GM20000 (cell line): Measurements from ENCODE around the gene TSKS.

Experiments used
- DNase-seq: peaks from one replicate; pipeline ENCODE4 v3.0.0; 2012; ENCODE audit warnings: low spot score
- CTCF ChIP-seq: IDR thresholded peaks from 2 replicates; pipeline ENCODE4 v1.5.1; 2012; ENCODE audit warnings: mild to moderate bottlenecking, control low read depth; ENCODE audit errors: extremely low read depth, missing control alignments

The TSKS gene

GRCh38 chr19:49713236-49713845 is 49.8 kb downstream of the TSKS start:
- no peak for DNase-seq
- no peak for TF ChIP-seq CTCF

GRCh38 chr19:49712397-49712859 is 50.7 kb downstream of the TSKS start:
- no peak for DNase-seq
- no peak for TF ChIP-seq CTCF

GRCh38 chr19:49710372-49710951 is 52.6 kb downstream of the TSKS start:
- no peak for DNase-seq
- TF ChIP-seq CTCF, result no peak

GRCh38 chr19:49705919-49706318 is 57.2 kb downstream of the TSKS start:
- no peak for TF ChIP-seq CTCF
- DNase-seq, result no peak

DNA sequence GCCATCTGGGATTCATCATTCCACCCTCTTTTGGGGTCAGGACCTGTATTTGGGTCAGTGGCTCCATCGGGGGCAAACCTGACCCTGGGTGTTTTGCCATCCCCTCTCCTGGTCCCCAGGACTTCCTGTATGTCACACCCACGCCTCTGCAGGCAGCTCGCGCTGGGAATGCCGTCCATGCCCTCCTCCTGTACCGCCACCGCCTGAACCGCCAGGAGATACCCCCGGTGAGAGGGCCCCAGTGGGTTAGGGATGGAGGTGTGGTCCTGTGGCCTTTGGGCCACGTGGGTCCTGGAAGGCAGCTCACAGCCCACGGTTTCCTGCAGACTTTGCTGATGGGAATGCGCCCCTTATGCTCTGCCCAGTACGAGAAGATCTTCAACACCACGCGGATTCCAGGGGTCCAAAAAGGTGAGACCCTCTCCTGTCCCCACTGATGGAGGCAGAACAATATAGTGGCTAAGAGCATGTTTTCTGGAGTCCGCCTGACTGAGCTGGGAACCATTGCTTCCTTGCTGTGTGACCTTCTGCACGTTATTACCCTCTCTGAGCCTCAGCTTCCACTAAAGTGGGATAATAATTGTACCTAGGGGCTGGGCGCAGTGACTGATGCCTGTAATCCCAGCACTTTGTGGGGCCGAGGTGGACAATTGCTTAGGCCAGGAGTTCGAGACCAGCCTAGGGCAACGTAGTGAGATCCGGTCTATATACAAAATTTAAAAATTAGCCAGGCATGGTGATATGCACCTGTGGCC is 58.0 kb downstream of the TSKS start:
- no peak for TF ChIP-seq CTCF
- no peak for DNase-seq

GRCh38 chr19:49701271-49701786 is 61.8 kb downstream of the TSKS start:
- no peak for DNase-seq
- no peak for TF ChIP-seq CTCF

- no peak for TF ChIP-seq CTCF
- no peak for DNase-seq
Measured at GRCh38 chr19:49700563-49700962, 62.5 kb downstream of the TSKS start.
